HepG2 (cell line): Measurements from ENCODE around the gene SPINDOC. TPM values are rescaled to one million over a fixed set of nuclear protein-coding genes. Genes with fewer than 3 reads are reported as not detected.
A peak's percentile ranks its signal among the peaks of the same experiment; 100 is the strongest.

Experiments used
- BHLHE40 ChIP-seq: IDR thresholded peaks from 2 replicates; pipeline ENCODE4 v1.6.1; 2011; ENCODE audit warnings: low read length, improper control_type of control experiment
- EP300 ChIP-seq, 3 experiments: sonication (generic) in 1 of 3; formaldehyde crosslinking in 1 of 3; IDR thresholded peaks; 2 replicates each; pipeline versions ENCODE4 v1.5.1 to v1.6.1; 2011 to 2020; ENCODE audit warnings: low read depth in 2 of 3, low read length in 2 of 3, borderline replicate concordance in 1 of 3, improper control_type of control experiment in 1 of 3, mild to moderate bottlenecking in 1 of 3, missing genetic modification reagents in 1 of 3, moderate library complexity in 1 of 3
- HNRNPLL ChIP-seq: fragments of 200-400 bp; formaldehyde crosslinking; IDR thresholded peaks from 2 replicates; pipeline ENCODE4 v1.6.1; 2017; ENCODE audit warnings: mild to moderate bottlenecking, low read depth, low read length; ENCODE audit not compliant: poor library complexity, severe bottlenecking
- KLF9 ChIP-seq: IDR thresholded peaks from 2 replicates; pipeline ENCODE4 v1.6.1; 2016; ENCODE audit warnings: low read depth
- MED1 ChIP-seq: sonication (generic); formaldehyde crosslinking; IDR thresholded peaks from 2 replicates; pipeline ENCODE4 v1.4.0; 2020; ENCODE audit warnings: missing genetic modification reagents
- MXI1 ChIP-seq: IDR thresholded peaks from 3 replicates; pipeline ENCODE4 v1.6.1; 2012; ENCODE audit warnings: low read depth, low read length, inconsistent platforms, borderline replicate concordance
- SCMH1 ChIP-seq: sonication (generic); formaldehyde crosslinking; IDR thresholded peaks from 2 replicates; pipeline ENCODE4 v1.9.0; 2021; ENCODE audit warnings: missing genetic modification reagents, mild to moderate bottlenecking, borderline replicate concordance
- ZNF296 ChIP-seq: sonication (generic); formaldehyde crosslinking; conservative IDR thresholded peaks from 2 replicates; pipeline ENCODE4 v1.5.0; 2020; ENCODE audit warnings: mild to moderate bottlenecking, missing genetic modification reagents
- ZNF432 ChIP-seq: sonication (generic); formaldehyde crosslinking; IDR thresholded peaks from 2 replicates; pipeline ENCODE4 v1.5.0; 2020; ENCODE audit warnings: missing genetic modification reagents, mild to moderate bottlenecking, borderline replicate concordance
- ZNF460 ChIP-seq: sonication (generic); formaldehyde crosslinking; IDR thresholded peaks from 2 replicates; pipeline ENCODE4 v1.5.1; 2020; ENCODE audit warnings: missing genetic modification reagents, mild to moderate bottlenecking, borderline replicate concordance
- ZNF530 ChIP-seq: sonication (generic); formaldehyde crosslinking; IDR thresholded peaks from 2 replicates; pipeline ENCODE4 v1.5.0; 2020; ENCODE audit warnings: low read depth, mild to moderate bottlenecking, missing genetic modification reagents
- ZNF7 ChIP-seq: IDR thresholded peaks from 2 replicates; pipeline ENCODE4 v1.6.1; 2016; ENCODE audit warnings: missing biosample characterization, missing genetic modification reagents
- ZNF709 ChIP-seq: sonication (generic); formaldehyde crosslinking; IDR thresholded peaks from 2 replicates; pipeline ENCODE4 v1.5.0; 2020; ENCODE audit warnings: mild to moderate bottlenecking, missing genetic modification reagents
- ZNF816 ChIP-seq: sonication (generic); formaldehyde crosslinking; IDR thresholded peaks from 2 replicates; pipeline ENCODE4 v1.8.0; 2022; ENCODE audit warnings: missing genetic modification reagents, mild to moderate bottlenecking, borderline replicate concordance
- polyA plus RNA-seq, 8 experiments: library from polyadenylated mRNA; depleted of rRNA in 3 of 8; stranded (reverse) in 7 of 8; unstranded in 1 of 8; fragments of >200 nt; fragmentation: Illumina TruSeq in 4 of 8; extraction: Trizol in 4 of 8; gene quantifications; 2 replicates each; pipeline versions ENCODE4 v1.2.1 to v1.2.3, GENCODE V29; 2011 to 2016; ENCODE audit warnings: low read depth in 4 of 8, missing spikeins in 1 of 8, mixed read lengths in 1 of 8; ENCODE audit not compliant: insufficient read depth in 1 of 8
- total RNA-seq, 5 experiments: library from RNA; depleted of rRNA; stranded (reverse); fragments of >200 nt; fragmentation: Illumina TruSeq; extraction: Trizol; gene quantifications; 2 replicates each; pipeline ENCODE4 v1.2.3, GENCODE V29; 2016; ENCODE audit warnings: low read depth in 1 of 5
- TF ChIP-seq, protein P1 (sequence below): IDR thresholded peaks from 2 replicates; pipeline ENCODE4 v1.6.1; 2016; ENCODE audit warnings: low read depth, borderline replicate concordance
- TF ChIP-seq, protein P2 (sequence below): sonication (generic); formaldehyde crosslinking; IDR thresholded peaks from 2 replicates; pipeline ENCODE4 v1.5.1; 2020; ENCODE audit warnings: mild to moderate bottlenecking, missing genetic modification reagents, borderline replicate concordance
- TF ChIP-seq, protein P3 (sequence below): sonication (generic); formaldehyde crosslinking; IDR thresholded peaks from 2 replicates; pipeline ENCODE4 v1.4.0; 2020; ENCODE audit warnings: mild to moderate bottlenecking, low read depth, missing genetic modification reagents
- TF ChIP-seq, protein P4 (sequence below): sonication (generic); formaldehyde crosslinking; IDR thresholded peaks from 2 replicates; pipeline ENCODE4 v1.8.1; 2022; ENCODE audit warnings: mild to moderate bottlenecking, missing genetic modification reagents
- TF ChIP-seq, protein P5 (sequence below): sonication (generic); formaldehyde crosslinking; conservative IDR thresholded peaks from 2 replicates; pipeline ENCODE4 v1.4.0; 2020; ENCODE audit warnings: missing genetic modification reagents

SPINDOC gene
- total and polyA plus RNA-seq, 2 of the 13 experiments (the other 11 are each of a cell fraction or from before 2014, with no cell fraction given), result 21.4 to 29.9 TPM

DNA sequence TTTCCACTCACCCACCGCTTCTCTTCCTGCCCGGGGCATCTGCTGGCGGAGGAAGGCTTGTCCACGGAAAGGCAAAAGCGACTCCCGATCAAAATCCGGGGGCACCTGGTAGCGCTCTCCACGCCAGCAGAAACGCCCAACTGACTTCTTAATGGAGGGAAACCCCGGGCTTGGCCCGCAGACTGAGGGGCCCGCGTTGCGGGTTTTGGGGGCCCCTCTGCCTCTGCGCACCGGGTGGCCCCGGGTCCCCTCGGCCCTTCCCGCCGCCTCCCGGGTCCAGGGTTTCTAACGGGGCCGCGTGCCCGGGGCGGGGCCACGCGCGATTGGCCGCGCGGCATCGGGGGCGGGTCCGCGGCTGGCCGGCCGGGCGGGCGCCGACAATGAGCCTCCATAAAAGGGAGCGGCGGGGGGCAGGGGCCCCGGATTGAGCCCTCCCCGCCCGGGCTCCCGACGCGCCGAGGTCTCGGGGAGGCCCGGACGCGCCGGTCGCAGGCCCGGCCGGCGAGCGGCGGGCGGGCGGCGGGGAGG lies at the start of gene SPINDOC (continued):
- TF ChIP-seq EP300 (IDR thresholded peaks at IDR 0.05; ENCODE audit: low read depth in 2 of 2, low read length in 2 of 2) (0 out of 4 replicates have a peak, but pooled peaks of 1 of the 2 experiments have one; percentile 3), EP300 (CRISPR knock-in tag; IDR thresholded peaks at IDR 0.05; ENCODE audit: borderline replicate concordance) (no peak), ZNF460 (CRISPR knock-in tag) (no peak), ZNF7 (CRISPR knock-in tag) (no peak), BHLHE40 (0 out of 2 replicates have a peak, but pooled peaks have one; percentile 19), KLF9 (CRISPR knock-in tag) (no peak), SCMH1 (CRISPR knock-in tag) (no peak), ZNF530 (CRISPR knock-in tag) (no peak), ZNF816 (CRISPR knock-in tag) (no peak; the same call in 1 of the 2 replicates), MED1 (CRISPR knock-in tag) (0 out of 2 replicates have a peak, but pooled peaks have one; percentile 15), HNRNPLL (peak; percentile 33), MXI1 (peak; percentile 5; the same call in 1 of the 3 replicates), ZNF709 (0 out of 2 replicates have a peak, but pooled peaks have one; percentile 49), ZNF432 (CRISPR knock-in tag) (no peak), ZNF296 (CRISPR knock-in tag) (no peak)
- TF ChIP-seq, protein P1, sequence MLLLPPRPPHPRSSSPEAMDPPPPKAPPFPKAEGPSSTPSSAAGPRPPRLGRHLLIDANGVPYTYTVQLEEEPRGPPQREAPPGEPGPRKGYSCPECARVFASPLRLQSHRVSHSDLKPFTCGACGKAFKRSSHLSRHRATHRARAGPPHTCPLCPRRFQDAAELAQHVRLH, result no peak
- TF ChIP-seq, protein P2, sequence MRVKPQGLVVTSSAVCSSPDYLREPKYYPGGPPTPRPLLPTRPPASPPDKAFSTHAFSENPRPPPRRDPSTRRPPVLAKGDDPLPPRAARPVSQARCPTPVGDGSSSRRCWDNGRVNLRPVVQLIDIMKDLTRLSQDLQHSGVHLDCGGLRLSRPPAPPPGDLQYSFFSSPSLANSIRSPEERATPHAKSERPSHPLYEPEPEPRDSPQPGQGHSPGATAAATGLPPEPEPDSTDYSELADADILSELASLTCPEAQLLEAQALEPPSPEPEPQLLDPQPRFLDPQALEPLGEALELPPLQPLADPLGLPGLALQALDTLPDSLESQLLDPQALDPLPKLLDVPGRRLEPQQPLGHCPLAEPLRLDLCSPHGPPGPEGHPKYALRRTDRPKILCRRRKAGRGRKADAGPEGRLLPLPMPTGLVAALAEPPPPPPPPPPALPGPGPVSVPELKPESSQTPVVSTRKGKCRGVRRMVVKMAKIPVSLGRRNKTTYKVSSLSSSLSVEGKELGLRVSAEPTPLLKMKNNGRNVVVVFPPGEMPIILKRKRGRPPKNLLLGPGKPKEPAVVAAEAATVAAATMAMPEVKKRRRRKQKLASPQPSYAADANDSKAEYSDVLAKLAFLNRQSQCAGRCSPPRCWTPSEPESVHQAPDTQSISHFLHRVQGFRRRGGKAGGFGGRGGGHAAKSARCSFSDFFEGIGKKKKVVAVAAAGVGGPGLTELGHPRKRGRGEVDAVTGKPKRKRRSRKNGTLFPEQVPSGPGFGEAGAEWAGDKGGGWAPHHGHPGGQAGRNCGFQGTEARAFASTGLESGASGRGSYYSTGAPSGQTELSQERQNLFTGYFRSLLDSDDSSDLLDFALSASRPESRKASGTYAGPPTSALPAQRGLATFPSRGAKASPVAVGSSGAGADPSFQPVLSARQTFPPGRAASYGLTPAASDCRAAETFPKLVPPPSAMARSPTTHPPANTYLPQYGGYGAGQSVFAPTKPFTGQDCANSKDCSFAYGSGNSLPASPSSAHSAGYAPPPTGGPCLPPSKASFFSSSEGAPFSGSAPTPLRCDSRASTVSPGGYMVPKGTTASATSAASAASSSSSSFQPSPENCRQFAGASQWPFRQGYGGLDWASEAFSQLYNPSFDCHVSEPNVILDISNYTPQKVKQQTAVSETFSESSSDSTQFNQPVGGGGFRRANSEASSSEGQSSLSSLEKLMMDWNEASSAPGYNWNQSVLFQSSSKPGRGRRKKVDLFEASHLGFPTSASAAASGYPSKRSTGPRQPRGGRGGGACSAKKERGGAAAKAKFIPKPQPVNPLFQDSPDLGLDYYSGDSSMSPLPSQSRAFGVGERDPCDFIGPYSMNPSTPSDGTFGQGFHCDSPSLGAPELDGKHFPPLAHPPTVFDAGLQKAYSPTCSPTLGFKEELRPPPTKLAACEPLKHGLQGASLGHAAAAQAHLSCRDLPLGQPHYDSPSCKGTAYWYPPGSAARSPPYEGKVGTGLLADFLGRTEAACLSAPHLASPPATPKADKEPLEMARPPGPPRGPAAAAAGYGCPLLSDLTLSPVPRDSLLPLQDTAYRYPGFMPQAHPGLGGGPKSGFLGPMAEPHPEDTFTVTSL, result no peak
- TF ChIP-seq, protein P3, sequence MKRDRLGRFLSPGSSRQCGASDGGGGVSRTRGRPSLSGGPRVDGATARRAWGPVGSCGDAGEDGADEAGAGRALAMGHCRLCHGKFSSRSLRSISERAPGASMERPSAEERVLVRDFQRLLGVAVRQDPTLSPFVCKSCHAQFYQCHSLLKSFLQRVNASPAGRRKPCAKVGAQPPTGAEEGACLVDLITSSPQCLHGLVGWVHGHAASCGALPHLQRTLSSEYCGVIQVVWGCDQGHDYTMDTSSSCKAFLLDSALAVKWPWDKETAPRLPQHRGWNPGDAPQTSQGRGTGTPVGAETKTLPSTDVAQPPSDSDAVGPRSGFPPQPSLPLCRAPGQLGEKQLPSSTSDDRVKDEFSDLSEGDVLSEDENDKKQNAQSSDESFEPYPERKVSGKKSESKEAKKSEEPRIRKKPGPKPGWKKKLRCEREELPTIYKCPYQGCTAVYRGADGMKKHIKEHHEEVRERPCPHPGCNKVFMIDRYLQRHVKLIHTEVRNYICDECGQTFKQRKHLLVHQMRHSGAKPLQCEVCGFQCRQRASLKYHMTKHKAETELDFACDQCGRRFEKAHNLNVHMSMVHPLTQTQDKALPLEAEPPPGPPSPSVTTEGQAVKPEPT (CRISPR knock-in tag), result no peak
- TF ChIP-seq, protein P4, sequence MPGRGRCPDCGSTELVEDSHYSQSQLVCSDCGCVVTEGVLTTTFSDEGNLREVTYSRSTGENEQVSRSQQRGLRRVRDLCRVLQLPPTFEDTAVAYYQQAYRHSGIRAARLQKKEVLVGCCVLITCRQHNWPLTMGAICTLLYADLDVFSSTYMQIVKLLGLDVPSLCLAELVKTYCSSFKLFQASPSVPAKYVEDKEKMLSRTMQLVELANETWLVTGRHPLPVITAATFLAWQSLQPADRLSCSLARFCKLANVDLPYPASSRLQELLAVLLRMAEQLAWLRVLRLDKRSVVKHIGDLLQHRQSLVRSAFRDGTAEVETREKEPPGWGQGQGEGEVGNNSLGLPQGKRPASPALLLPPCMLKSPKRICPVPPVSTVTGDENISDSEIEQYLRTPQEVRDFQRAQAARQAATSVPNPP (CRISPR knock-in tag), result 0 out of 2 replicates have a peak, but pooled peaks have one; percentile 38
- TF ChIP-seq, protein P5, sequence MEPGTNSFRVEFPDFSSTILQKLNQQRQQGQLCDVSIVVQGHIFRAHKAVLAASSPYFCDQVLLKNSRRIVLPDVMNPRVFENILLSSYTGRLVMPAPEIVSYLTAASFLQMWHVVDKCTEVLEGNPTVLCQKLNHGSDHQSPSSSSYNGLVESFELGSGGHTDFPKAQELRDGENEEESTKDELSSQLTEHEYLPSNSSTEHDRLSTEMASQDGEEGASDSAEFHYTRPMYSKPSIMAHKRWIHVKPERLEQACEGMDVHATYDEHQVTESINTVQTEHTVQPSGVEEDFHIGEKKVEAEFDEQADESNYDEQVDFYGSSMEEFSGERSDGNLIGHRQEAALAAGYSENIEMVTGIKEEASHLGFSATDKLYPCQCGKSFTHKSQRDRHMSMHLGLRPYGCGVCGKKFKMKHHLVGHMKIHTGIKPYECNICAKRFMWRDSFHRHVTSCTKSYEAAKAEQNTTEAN, result no peak
